Head of caudate nucleus (tissue), 42 donors: Measurements from ENCODE around the gene GLS.
"Not testable (repeated sequence)": the region's sequence is repeated elsewhere in the genome, so short reads cannot be mapped to it uniquely, and the experiment has no call there.

Experiments used
- DNase-seq, 42 donors: peaks; one replicate each; pipeline versions ENCODE4 v3.0.0 to v3.0.0-alpha.2; 2020 to 2021; ENCODE audit warnings: mixed read lengths in 7 of 42
- intact Hi-C: fragments of 100-400 bp; cut with DNase I; formaldehyde crosslinking; loops from one replicate; pipeline ENCODE4 v1.15.0; 2022

Gene GLS

DNA sequence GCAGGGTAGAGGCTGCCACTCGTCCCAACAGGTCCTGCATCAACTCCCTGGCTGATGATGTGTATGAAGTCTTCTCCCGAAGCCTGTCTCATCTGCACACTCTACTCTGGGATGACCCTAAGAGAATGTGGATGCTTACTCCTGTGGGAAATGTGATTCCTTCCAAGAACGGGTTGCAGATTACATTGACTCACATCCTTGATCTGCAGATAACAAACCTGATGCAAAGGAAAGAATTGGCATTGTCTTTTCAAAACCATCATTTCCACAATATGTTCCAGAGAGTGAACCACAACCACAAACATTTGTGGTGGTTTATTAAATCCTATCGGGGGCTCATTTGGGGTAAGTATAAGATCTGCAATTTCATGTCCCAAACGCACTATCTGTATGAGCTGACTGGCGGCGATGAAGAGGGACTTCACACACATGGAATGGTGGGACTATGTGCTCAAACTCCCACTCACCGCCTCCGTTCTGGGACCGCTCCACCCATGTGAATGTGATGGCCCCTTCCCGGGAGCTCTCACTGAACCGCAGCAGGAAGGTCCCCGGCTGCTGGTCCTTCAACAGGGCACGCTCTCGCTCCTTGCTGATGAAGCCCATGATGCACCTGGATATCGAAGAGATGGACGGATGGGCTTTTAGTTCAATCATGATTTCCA, 97.9 kb downstream of the GLS start:
- intact Hi-C loops = no loop called here
- no peak for DNase-seq

- intact Hi-C loops = no loop called here
- DNase-seq = no peak
These were observed 99.4 kb downstream of the GLS start for GRCh38 chr2:190979906-190980629.

DNA sequence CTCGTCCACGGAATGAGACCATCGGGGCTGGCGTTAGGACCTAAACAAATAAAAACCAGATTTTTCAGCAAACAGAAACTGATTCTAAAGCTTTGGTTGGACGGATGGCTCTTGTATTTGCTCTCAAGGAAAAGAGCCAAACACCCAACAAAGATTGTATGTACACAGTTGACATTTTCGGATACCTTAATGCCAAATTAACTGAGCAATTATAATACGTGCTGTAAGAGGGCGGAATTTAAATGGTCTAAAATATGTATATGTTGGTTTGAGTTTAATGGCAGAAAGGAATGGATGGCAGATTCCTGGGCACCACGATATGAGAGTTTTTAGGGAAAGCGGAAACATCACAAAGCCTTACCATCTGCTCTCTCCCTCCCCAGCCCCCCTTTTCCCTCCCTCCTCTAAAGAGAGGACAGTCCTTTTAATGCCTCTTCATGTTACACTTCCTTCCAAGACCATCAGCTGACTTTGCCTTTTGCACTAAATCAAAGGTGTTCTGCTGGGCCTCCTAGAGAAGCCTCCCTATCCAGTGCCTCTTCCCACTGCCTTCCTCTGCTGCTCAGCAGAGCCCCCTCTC, 100.1 kb downstream of the GLS start:
- intact Hi-C loops = no loop called here
- DNase-seq = no peak

GRCh38 chr2:190981333-190981732, 100.7 kb downstream of the GLS start:
- DNase-seq = no peak
- intact Hi-C loops = no loop called here

GRCh38 chr2:190981733-190982132, 101.1 kb downstream of the GLS start:
- no peak for DNase-seq
- intact Hi-C loops = no loop called here

DNA sequence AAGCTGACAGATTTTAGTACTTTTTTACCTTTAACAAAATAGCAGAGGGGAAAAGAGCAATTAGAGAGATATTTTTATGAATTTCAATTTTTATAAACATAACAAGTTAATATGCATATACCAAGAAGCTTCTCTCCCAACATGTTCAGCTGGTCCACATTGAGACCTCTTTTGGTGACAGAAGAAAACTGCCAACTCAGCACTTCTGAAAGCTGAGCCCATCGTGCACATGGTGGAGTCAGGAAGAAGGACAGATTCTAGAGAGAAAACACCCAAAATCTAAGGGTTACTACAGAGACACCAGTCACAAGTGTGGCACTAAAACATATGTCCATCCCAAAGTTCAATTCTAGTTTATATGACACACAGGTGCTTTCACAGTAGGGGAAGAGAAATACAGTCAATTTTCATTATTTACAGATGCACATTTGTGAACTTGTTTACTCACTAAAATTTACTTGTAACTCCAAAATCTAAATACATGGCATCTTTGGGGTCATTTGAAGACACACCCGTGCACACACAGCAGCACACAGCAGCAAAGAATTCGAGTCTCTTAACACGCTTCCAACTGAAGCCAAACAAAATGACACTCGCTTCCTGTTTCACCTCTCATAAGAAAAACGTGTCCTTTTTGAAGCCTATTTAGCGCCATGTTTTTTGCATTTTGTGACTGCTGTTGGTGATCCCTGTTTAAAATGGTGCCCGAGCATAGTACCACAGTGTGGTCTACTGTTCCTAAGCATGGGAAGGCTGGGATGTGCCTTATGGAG, 101.8 kb downstream of the GLS start:
- DNase-seq = no peak
- intact Hi-C loops = no loop called here

DNA sequence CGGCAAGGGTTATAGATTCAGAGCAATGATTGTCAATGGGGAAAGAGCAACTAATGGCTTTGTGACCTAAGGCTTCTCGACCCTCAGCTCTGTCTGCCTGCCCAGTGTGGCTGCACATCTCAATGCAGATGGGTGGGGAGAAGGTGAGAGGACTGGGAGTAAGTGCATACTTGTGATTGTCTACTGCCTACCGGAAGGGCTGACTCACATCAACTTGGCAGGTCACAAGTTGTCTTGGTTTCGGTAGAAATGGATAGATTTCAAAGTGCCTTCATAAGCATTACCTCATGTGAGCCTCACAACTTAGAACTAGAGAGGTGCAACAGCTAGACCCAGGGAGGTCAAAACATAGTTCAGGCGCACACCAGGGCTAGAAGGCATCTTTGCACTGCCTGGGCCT, 104.0 kb downstream of the GLS start:
- DNase-seq = no peak
- intact Hi-C loops = no loop called here

- DNase-seq = no peak
- intact Hi-C loops = no loop called here
These were observed 105.8 kb downstream of the GLS start for GRCh38 chr2:190986221-190986953.

- intact Hi-C loops = no loop called here
- DNase-seq = no peak
These were observed 106.5 kb downstream of the GLS start for GRCh38 chr2:190987116-190987515.

DNA sequence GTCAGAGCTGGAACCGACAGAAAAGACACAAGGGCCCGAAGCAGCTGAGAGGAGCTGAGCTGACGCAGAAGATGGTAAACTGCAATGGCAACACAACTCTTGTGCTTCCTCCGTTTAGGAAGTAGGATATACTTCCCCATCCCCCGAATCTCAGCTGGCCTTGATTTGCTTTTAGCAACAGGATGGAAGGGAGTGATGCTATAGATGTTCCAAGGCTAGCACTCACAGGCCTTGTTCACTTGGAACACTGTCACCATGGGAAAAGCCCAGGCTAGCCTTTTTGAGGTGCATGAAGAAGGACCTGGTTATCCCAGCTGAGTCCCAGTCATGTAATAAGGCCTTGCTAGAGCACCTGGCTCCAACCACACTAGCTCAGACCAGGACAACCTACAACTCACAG, 107.3 kb downstream of the GLS start:
- no peak for DNase-seq
- intact Hi-C loops = no loop called here

GRCh38 chr2:190988910-190989309, 108.3 kb downstream of the GLS start:
- DNase-seq = no peak
- intact Hi-C loops = no loop called here

DNA sequence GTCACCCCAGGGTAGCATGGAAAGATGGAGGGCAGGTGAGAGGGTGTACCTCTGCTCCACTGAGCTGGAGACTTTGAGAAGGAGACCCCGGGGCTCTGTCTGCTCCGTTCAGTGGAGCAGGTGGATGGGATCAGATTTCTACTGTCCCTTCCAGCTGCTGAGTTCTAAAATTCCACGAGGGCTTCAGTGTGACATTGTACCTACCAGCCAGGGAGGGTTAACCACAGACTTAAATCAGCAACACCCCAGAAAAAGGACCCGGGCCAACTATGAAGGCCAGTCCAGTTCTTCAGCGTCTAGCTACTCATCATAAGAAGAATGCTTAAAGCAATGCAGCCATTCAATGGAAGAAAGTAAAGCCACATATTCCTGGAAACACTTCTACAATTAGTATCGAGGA, 109.5 kb downstream of the GLS start:
- no peak for DNase-seq
- intact Hi-C loops = no loop called here

- intact Hi-C loops = no loop called here
- no peak for DNase-seq
These were observed 112.6 kb downstream of the GLS start for GRCh38 chr2:190993292-190993643.

DNA sequence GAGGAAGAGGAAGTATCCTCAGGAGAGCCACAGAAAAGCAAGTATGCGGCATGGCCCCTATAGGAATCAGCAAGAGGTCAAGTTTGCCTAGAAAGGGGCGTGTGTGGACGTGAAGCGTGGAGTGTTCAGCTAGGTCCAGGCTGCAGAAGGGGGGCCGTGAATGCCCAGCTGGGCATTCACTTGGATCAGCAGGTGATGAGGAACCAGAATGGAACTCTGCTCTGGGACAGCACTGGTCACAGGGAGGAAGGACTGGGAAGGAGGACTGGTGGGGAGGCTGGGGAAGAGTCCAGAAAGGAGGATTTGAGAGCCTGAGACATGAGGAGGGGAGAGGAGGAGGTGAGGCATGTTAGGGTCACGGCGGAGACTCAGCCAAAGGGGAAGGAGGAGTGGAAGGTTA, 113.5 kb downstream of the GLS start:
- DNase-seq = no peak
- intact Hi-C loops = no loop called here

GRCh38 chr2:190995315-190995714, 114.7 kb downstream of the GLS start:
- DNase-seq, intact Hi-C loops: not testable (repeated sequence)

GRCh38 chr2:190996338-190996946, 115.8 kb downstream of the GLS start:
- peak in 7 of 42 donors; percentile 13 to 49 (median 30) for DNase-seq
- intact Hi-C loops = no loop called here

- peak in 1 of 42 donors; percentile 11 for DNase-seq
- intact Hi-C loops = no loop called here
These were observed 116.3 kb downstream of the GLS start for GRCh38 chr2:190996947-190997346.

DNA sequence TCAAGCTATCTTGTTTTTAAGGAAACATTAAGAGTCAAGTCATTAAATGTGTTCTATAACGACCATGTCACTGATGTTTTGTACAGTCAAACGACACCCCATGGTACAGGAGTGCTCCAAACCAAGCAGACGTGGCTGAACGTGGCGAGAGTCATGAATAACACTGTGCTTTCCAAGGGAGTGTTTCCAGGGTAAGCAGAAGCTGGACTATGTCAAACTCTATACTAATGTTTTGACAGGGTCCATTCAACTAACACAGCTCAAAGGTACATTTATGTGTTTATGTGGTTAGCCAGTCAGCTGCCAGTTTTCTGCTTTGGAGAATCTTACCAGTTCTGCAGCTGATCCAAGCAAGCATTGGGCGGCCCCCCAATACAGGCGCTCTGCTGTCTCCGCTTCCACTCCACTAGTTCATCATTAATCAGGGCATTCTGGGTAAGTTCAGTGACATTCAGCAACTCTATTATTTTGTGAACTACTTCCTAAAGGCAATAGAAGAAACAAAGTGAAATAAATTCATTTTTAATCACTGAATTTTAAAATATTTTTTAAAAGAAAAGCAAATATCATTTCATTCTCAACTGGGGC, 117.0 kb downstream of the GLS start:
- no peak for DNase-seq
- intact Hi-C loops = no loop called here

DNA sequence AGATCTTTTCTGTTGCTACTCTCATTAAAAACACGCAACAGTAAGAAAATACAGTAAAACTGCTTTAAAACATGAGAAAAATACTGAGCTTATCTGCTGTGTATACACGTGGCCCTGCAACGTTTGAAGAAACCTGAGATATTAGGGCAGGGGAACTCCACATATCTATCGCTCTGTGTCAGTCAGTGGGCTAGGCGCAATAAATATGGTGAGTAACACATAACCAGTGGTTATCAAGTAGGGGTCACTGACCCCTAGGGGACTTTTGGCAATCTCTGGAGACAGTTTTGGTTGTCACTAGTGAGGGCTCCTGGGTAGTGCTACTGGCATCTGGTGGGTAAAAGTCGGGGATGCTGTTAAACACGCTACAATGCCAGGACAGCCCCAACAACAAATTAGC, 118.4 kb downstream of the GLS start:
- no peak for DNase-seq
- intact Hi-C loops = no loop called here
